ES-I3 (cell line): Measurements from ENCODE around the gene STRBP.
A peak's percentile ranks its signal among the peaks of the same experiment; 100 is the strongest.
"Not testable (repeated sequence)": the region's sequence is repeated elsewhere in the genome, so short reads cannot be mapped to it uniquely, and the experiment has no call there.

Experiments
- H3K36me3 ChIP-seq: 2 replicates; pipeline ENCODE4 v1.6.1; 2013; ENCODE audit warnings: mild to moderate bottlenecking, low read length, control low read depth, moderate library complexity; ENCODE audit not compliant: insufficient read depth
- H3K4me1 ChIP-seq: 2 replicates; pipeline ENCODE4 v1.6.1; 2013; ENCODE audit warnings: mild to moderate bottlenecking, control low read depth, low read length; ENCODE audit not compliant: insufficient read depth
- H3K9ac ChIP-seq: 2 replicates; pipeline ENCODE4 v1.6.1; 2013; ENCODE audit warnings: low read depth, mild to moderate bottlenecking, low read length, moderate library complexity
- H3K9me3 ChIP-seq: 2 replicates; pipeline ENCODE4 v1.6.1; 2013; ENCODE audit warnings: mild to moderate bottlenecking, low read length, moderate library complexity; ENCODE audit not compliant: control insufficient read depth, insufficient read depth

Gene STRBP

DNA sequence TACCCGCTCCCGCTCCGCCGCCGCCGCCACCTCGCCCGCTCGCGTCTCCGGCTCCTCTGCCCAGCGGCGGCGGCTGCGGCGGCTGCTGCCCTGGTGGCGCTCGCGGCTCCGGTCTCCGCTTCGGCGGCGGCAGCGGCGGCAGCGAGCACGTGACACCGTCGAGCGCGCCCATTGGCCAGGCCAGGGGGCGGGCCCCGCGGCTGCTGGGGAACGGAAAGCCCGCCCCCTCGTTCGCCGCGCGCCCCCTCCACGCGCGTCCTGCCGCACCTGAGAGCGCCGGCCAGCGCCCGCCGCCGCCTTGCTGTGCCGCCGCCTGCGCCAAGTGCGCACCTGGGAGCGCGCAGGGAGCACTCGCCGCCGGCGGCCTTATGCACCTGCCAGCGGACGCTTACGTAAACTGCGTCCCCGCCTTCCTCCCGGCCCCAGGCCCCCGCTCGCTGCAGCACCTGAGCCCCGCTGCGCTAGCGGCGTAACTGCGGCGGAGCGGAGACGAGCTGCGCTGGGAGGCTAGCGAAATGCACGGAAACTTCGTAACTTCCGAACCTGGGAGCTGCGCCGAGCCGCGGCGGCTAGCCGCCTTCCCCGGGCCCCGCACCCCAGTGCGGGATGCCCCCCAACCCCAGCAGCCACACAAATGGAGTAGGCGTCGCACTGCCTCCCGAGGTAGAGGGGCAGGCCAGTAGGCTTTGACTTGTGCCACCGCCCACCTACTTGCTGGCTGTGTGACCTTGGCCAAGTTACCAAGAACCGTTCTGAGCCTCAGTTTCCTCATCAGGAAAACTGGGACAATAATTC, at the start of gene STRBP:
Gene STRBP, minus strand, starts transcription at position 122 of the 795 bp plus-strand sequence. CDS start 84,452 bp downstream, outside the sequence.
- Histone ChIP-seq H3K9me3 (no peaks in the 10 kb centered on the region), H3K36me3 (no peaks in the 10 kb centered on the region), H3K4me1 (peaks cover 17% of the 10 kb centered on the region), H3K9ac (peak within 1 kb of the TSS; percentile 59)

DNA sequence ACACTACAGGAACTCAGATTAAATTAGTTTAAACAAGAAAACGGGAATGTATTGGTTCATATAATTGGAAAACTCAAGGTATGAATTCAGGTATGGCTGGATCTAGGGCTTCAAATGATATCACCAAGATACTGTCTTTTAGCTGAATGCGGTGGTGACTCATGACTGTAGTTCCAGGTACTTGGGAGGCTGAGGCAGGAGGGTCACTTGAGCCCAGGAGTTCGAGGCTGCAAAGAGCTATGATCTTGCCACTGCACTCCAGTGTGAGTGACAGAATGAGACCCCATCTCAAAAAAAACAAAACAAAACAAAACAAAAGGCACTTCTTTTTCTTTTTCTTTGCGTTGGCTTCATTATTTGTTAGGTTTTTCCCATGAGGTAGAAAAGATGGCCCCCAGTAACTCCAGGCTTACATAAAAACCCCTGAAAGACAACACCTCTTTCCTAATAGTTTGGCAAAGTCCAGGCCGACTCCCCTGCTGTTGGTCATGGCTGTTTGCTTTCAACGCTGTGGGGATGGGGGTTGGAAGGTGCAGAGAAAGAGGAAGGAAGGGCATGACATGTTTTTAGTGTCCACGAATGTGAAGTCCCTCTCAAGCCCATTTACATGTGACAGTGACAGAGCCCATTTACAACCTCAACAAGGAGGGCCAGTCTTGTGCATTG, 47.8 kb upstream of the STRBP start:
- Histone ChIP-seq H3K9me3 (no peaks in the 10 kb centered on the region), H3K9ac (no peak overlapping the region), H3K36me3 (no peaks in the 10 kb centered on the region), H3K4me1 (no peaks in the 10 kb centered on the region)

GRCh38 chr9:123315635-123316034, 47.2 kb upstream of the STRBP start:
- Histone ChIP-seq H3K4me1 (no peaks in the 10 kb centered on the region), H3K9me3 (no peaks in the 10 kb centered on the region), H3K9ac (no peak overlapping the region), H3K36me3 (no peaks in the 10 kb centered on the region)

- H3K9ac ChIP-seq = no peak overlapping the region
- no peaks in the 10 kb centered on the region for H3K9me3 ChIP-seq
- no peaks in the 10 kb centered on the region for H3K36me3 ChIP-seq
- no peaks in the 10 kb centered on the region for H3K4me1 ChIP-seq
Observed at GRCh38 chr9:123314617-123315016, 46.2 kb upstream of the STRBP start.

GRCh38 chr9:123312306-123312877, 44.0 kb upstream of the STRBP start:
- Histone ChIP-seq H3K9me3 (no peaks in the 10 kb centered on the region), H3K36me3 (no peaks in the 10 kb centered on the region), H3K9ac (no peak overlapping the region), H3K4me1 (no peaks in the 10 kb centered on the region)

DNA sequence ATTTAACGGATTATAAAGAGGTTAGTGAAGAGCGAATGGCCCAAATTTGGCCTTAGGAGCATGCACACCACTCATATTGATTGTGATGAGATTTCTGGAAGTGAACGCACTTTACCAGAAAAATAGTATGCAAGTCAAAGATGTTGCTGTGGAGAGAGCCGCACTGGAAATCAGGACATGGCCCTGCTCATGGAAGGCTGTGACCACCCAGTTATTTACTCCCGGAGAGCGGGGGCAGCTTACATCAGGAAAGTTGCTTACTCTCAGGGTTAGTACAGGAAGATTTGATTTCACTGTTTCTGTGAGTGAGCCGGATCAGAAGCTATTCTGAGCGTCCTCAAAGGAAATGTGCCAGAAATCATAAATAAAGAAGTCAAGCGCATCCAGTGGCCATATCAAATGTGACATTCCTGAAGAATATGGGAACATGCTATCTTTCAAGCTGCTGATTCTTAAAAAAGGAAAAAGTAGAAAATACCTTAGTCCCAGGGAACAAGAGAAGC, 42.9 kb upstream of the STRBP start:
- Histone ChIP-seq H3K4me1 (no peaks in the 10 kb centered on the region), H3K36me3 (no peaks in the 10 kb centered on the region), H3K9me3 (no peaks in the 10 kb centered on the region), H3K9ac (no peak overlapping the region)

GRCh38 chr9:123310551-123311249, 42.3 kb upstream of the STRBP start:
- H3K36me3 ChIP-seq = no peaks in the 10 kb centered on the region
- no peaks in the 10 kb centered on the region for H3K4me1 ChIP-seq
- no peaks in the 10 kb centered on the region for H3K9me3 ChIP-seq
- no peak overlapping the region for H3K9ac ChIP-seq

DNA sequence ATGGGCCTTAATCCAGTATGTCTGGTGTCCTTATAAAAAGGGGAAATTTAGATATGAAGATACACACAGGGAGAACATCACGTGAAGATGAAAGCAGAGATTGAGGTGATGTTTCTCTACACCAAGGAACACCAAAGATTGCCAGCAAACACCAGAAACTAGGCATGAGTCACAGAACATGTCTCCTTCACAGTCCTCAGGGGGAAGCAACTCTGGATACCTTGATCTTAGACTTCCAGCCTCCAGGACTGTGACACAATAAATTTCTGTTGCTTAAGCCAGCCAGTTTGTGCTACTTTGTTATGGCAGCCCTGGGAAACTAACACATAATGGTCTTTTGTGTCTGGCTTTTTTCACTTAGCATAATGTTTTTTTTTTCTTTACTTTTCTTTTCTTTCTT, 41.2 kb upstream of the STRBP start:
- H3K4me1 ChIP-seq = no peaks in the 10 kb centered on the region; the same call in 1 of the 2 replicates
- H3K9me3 ChIP-seq = no peaks in the 10 kb centered on the region
- H3K36me3 ChIP-seq = no peaks in the 10 kb centered on the region
- no peak overlapping the region for H3K9ac ChIP-seq

DNA sequence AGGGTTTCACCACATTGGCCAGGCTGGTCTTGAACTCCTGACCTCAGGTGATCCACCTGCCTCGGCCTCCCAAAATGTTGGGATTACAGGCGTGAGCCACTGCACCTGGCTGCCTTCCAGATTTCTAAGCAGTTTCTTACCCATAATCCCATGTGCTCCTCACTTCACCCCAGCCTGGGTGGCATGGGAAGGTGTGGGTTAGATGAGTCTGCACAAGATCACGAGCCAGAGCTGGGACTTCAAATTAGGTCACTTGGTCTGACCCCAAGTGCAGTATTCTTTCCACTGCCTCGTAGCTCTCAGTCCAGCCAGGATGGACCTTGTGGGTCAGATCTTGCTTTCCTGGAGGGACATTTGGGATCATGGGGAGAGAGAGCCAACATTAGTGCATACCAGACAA, 37.5 kb upstream of the STRBP start:
- no peak overlapping the region for H3K9ac ChIP-seq
- no peaks in the 10 kb centered on the region for H3K9me3 ChIP-seq
- H3K36me3 ChIP-seq = no peaks in the 10 kb centered on the region
- no peaks in the 10 kb centered on the region; the same call in 1 of the 2 replicates for H3K4me1 ChIP-seq

DNA sequence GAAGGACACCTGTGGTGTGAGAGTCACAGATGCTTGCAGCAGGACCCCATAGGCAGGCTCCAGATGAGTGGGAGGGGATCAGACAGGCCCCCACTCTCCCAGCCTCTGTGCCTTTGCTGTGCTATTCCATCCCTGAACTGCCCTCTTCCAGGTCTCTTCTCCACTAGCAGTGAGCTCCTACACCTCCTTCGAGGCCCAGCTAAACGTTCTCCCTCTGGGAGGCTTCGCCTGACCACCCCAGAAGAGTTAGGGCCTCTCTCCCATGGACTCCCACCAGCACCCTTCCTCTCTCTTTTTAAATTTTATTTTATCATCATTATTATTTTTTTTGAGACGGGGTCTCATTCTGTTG, 35.9 kb upstream of the STRBP start:
- no peaks in the 10 kb centered on the region for H3K36me3 ChIP-seq
- H3K4me1 ChIP-seq = no peaks in the 10 kb centered on the region; the same call in 1 of the 2 replicates
- H3K9ac ChIP-seq = no peak overlapping the region

DNA sequence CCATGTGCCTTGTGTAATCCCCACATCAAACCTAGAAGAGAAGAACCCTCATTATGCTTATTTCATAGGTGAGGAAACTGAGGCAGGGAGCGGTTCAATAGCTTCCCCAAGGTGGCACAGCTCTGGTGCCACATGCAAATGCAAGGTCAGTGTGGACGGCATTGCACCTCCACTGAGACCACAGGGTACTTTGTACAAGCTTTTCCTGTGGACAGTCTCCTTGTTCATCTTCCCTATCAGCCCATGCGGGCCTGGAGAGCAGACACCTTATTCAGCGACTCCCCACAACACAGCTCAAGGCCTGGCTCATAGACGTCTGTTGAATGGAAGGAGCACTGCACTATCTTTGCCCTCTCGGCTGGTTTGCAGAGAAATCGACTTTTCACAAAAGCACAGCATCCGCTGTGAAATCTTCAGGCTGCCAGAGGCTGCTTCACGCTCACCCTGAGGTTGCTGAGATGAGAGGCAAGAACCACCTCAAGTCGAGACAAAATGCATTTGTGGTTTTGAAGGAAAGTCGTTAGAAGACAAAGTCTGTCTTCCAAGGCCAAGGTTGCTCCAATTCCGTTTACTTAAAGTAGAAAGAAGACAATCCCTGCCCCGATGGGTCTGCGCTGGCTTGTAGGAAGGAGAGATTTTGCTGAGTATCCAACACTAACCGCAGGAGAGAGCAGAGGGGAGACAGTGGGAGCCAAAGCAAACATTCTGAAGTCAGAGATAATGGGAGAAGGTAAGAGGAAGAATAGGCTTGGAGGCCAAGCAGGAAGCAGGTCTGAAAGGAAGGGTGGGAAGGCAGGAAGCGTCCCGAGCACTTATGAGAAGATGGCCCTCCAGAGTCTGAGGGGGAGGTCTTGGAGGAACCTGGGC, 34.2 kb upstream of the STRBP start:
- Histone ChIP-seq H3K4me1 (no peaks in the 10 kb centered on the region; the same call in 1 of the 2 replicates), H3K9ac (no peak overlapping the region), H3K9me3 (no peaks in the 10 kb centered on the region), H3K36me3 (no peaks in the 10 kb centered on the region)

More for the DNA sequence above, 35.9 kb upstream of the STRBP start:
- H3K9me3 ChIP-seq = no peaks in the 10 kb centered on the region

- not testable (repeated sequence) for H3K4me1 ChIP-seq, H3K36me3 ChIP-seq, H3K9me3 ChIP-seq, H3K9ac ChIP-seq
Observed at GRCh38 chr9:123301936-123302335, 33.5 kb upstream of the STRBP start.

DNA sequence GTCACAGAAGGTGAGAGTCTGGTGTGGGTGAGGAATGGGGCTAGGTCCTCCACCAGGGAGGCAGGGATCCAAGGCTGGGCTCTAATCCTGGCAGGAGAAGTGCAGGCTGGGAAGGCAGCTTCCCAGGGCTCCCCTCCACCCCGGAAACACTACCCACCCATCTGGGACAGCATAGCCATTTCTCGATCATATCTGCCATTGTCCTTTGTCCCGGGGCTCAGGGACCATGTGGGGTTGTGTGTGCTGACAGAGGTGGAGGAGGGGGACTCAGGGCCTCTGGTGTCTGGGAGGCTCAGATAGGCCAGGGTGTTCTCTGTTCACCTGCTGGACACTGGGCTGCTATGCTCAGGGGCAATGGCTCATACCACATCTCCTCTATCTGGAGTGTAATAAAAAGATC, 32.2 kb upstream of the STRBP start:
- H3K9me3 ChIP-seq = no peaks in the 10 kb centered on the region
- H3K9ac ChIP-seq = no peak overlapping the region
- no peaks in the 10 kb centered on the region for H3K36me3 ChIP-seq
- no peaks in the 10 kb centered on the region; the same call in 1 of the 2 replicates for H3K4me1 ChIP-seq
